T-helper 1 cell treated with Interleukin-12 subunit alpha and Interleukin-12 subunit beta and Interleukin-4 antibody, amounts not matched to agents 30 ng/mL and 1 ng/mL, for 36 hours (primary cell): ENCODE data around the gene CYB5R3. TPM values are rescaled to one million over a fixed set of nuclear protein-coding genes. Genes with fewer than 3 reads are reported as not detected.
"Not testable (repeated sequence)": the region's sequence is repeated elsewhere in the genome, so short reads cannot be mapped to it uniquely, and the experiment has no call there.

Source experiments
- intact Hi-C: fragments of 100-400 bp; cut with micrococcal nuclease; formaldehyde crosslinking; loops from one replicate; pipeline ENCODE4 v1.15.1; 2024
- total RNA-seq: library from RNA; stranded (reverse); gene quantifications from 2 replicates; pipeline ENCODE4 v1.2.3, GENCODE V29; 2022

CYB5R3 gene
- total RNA-seq, 1 donor from 2014 or later: 65.8 TPM

DNA sequence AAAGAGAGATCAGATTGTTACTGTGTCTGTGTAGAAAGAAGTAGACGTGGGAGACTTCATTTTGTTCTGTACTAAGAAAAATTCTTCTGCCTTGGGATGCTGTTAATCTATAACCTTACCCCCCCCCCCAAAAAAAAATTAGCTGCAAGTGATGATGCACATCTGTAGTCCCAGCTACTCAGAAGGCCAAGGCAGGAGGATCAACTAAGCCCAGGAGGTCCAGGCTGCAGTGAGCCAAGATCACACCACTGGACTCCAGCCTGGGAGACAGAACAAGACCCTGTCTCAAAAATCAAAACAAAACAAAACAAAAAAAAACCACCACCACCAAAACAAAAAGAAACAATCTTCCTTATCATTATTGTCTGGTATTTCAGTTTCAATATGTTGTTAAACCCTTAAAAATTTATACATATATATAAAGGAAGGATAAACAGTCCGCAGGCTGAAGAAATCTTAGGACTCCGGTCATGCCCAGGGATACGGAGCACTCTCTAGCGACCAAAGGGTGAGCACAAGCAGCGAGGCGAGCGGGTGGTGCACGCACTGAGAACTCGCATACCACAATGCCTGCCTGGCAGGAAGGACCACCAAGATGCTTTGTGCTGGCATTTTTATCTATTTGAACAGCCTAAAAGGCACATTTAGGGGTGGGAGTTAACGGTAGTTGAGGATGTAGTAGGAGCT lies 40.9 kb downstream of the CYB5R3 start:
- intact Hi-C loops: no loop called here

DNA sequence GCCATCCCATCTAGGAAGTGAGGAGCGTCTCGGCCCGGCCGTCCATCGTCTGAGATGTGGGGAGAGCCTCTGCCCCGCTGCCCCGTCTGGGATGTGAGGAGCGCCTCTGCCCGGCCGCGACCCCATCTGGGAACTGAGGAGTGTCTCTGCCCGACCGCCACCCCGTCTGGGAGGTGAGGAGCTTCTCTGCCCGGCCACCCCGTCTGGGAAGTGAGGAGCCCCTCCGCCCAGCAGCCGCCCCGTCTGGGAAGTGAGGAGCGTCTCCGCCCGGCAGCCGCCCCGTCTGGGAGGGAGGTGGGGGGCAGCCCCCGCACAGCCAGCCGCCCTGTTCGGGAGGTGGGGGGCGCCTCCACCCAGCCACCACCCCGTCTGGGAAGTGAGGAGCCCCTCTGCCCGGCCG lies 41.6 kb downstream of the CYB5R3 start:
- intact Hi-C loops: not testable (repeated sequence)

GRCh38 chr22:42604403-42604802 lies 44.8 kb downstream of the CYB5R3 start:
- intact Hi-C loops: no loop called here

- intact Hi-C loops: no loop called here
Observed at GRCh38 chr22:42603427-42603826, 45.8 kb downstream of the CYB5R3 start.

DNA sequence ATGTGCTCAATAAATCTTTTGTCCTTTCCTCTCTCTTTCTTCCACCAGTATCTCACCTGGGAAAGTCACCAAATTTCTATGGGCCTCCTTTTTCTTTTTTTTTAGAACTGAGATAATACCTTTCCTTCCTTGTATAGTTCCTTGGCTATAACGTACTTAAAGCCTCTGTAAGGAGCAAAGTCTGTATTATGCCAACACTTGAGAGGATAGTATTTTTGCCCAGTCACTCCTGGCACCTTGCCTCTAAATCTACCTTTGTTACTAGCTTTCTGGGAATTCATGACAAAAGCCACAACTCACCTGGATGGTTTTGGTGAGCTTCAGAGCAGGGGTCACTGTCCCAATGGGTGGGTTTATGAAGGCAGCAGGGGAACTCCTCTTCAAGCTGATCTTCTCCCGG lies 46.7 kb downstream of the CYB5R3 start:
- intact Hi-C loops: no loop called here

DNA sequence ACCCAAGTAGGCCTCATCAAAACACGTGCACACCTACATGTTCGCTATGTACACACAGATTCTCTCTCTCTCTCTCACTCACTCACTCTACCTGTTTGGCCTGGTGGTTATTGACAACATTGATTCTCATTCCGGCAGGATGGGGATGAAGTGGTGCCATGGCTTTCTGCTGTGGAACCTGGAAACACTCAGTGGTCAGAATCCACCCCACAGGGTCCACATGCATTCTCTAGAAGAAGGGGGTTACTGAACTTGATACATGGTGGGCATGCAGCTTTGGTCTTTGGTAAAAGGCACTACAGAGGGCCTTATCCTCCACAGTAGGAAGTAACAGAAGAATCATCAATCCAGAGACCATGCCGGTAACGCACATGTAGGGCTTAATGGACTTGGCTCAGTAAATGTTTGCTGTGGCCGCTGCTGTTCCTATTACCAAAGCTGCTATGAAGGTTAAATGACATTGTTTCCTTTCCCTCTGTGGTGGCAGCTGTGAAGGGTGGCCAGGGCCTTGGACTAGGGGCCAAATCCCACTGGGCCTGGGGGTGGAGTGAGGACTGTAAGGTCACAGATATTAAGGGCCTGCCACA lies 47.2 kb downstream of the CYB5R3 start:
- intact Hi-C loops: no loop called here

GRCh38 chr22:42596863-42597530 lies 52.2 kb downstream of the CYB5R3 start:
- intact Hi-C loops: no loop called here

- intact Hi-C loops: no loop called here
Observed at GRCh38 chr22:42596336-42596735, 52.9 kb downstream of the CYB5R3 start.

DNA sequence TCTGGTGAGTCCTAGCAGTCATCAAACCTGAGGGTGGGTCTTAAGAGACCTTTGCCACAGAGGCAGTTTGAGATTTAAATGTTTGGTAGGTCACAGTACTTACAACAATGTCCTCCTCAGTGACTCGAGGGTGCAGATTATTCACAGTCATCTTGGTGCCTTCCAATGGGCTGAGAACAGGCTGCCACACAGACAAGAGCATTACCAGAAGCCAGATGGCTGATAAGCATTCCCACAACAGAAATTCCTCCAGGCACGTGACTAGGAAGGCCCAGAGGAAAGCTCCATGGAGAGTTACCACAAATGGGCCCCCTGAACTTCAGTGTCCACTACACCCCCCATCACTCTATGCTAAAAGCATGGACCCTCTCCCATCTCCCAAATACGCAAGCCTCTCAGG lies 53.8 kb downstream of the CYB5R3 start:
- intact Hi-C loops: no loop called here

- intact Hi-C loops: no loop called here
Observed at GRCh38 chr22:42591987-42592386, 57.2 kb downstream of the CYB5R3 start.

GRCh38 chr22:42587588-42588175 lies 61.5 kb downstream of the CYB5R3 start:
- intact Hi-C loops: no loop called here

DNA sequence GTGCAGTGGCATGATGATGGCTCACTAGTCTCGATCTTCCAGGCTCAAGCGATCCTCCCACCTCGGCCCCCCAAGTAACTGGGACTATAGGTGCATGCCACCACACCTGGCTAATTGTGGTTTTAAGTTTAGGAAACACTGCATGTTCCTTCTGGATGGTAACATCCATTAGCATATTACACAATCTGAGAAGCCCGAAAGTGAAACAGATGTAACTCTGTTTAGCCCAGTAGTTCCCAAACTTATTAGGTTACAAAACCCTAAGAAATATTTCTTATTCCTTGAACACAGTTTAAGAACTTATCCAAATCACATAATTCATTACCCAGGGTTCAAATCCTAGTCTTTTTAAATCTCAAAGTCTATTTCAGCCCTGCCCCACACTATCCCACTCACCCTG lies 62.8 kb downstream of the CYB5R3 start:
- intact Hi-C loops: no loop called here

DNA sequence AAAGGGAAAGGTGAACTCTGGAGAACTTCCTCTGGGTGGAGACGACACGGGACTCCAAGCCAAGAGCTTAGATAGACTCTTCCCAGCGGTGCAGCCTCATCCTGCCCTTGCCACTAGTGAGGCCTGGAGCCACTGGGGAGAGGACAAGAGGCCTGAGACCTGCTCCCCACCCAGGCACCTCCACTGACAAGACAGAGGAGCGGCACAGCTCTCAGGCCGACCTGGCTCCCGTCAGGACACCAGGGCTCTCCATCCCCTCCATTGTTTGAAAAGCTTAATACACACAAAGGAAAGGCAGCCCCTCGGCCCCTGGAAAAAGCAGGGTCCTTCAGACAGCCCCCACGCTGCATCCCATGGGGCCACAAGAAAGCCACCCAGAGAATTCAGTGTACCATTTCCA lies 64.1 kb downstream of the CYB5R3 start:
- intact Hi-C loops: no loop called here

DNA sequence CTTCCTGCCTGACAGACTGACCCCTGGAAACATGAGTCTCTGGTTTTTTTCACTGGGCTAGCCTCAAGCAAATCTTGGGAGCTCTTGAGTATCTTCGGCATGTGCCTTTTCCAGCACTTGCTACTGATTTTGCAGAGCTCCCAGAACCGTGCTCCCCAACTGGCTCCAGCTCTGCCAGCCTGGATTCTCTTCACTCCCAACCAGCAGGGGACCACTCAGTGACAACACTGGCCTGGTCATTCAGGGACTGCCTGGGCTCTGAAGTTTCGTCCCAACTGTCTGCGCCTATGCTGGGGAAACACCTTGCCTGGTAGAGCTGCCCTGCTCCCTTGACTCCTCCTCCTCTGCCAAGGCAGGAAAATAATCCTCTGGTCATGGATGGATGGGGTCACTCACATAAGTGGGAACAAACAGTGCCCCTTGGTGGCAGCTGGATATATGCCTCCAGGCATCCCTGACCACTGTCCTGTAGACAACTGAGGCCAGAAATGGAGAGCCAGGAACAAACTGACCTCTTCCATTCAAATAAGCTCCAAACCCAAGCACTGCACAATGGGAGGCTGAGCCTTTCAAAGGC lies 64.7 kb downstream of the CYB5R3 start:
- intact Hi-C loops: no loop called here

DNA sequence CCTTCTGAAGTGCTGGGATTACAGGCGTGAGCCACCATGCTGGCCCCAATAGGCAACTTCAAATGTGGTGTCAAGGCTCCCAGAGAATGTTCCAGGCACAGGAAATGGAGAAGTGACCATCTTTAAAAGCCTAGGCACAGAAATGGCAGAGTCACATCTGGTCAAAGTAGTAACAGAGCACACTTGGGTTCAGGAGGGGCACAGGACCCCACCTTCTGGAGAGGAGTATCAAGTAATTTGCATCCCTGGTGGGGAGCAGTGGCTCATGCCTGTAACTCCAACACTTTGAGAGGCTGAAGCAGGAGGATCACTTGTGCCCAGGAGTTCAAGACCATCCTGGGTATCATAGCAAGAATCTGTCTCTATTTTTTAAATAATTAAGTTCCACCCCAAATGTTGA lies 66.2 kb downstream of the CYB5R3 start:
- intact Hi-C loops: loop anchor here (1.0 to 2.0 kb wide), 4 partner anchors 30 to 274 kb away; partner anchors contain the start of genes ARFGAP3, POLDIP3 and SERHL2

DNA sequence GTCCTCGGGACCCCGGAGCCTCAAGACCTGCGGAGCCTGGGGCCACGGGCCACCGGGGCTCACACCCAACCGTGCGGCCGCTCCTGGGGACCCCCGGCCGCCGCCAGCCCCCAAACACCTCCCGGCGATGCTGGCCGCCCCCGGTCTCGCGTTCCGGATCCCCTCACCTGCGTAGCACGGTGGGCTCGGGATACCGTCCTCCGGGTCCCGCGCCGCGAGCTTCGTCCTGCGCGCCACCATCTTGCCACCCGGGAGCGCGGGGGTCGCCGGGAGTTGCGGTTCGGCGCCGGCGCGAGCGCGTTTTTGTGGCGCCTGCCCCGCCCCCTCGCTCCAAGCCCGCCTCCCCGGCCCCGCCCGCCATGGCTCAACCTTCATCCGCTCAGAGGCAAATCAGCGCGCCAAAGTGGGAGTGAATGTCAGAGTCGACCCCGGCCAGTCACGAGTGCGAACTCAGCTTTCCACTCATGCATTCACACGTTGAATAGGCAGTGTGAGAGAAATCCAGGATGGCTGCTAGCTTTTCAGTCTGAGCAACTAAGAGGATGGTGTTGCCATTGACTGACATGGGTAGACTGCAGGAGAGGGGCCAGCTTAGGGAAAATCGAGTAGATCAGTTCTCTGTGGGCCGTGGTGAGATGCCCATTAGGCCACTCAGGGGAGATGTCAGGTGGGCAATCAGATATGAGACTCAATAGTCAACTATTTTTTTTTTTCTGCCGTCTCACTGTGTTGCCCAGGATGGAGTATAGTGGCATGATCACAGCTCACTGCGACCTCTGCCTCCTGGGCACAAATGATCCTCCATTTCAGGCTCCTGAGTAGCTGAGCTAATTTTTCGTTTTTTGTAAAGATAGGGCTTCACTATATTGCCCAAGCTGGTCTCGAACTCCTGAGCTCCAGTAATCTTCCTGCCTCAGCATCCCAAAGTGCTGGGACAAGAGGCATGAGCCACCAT lies 67.2 kb downstream of the CYB5R3 start:
- intact Hi-C loops: loop anchor here (1.0 to 2.0 kb wide), 4 partner anchors 29 to 275 kb away; partner anchors contain the start of genes ARFGAP3, POLDIP3 and SERHL2

GRCh38 chr22:42581194-42581761 lies 67.9 kb downstream of the CYB5R3 start:
- intact Hi-C loops: not testable (repeated sequence)

- intact Hi-C loops: not testable (repeated sequence)
Observed at GRCh38 chr22:42580040-42580439, 69.2 kb downstream of the CYB5R3 start.

DNA sequence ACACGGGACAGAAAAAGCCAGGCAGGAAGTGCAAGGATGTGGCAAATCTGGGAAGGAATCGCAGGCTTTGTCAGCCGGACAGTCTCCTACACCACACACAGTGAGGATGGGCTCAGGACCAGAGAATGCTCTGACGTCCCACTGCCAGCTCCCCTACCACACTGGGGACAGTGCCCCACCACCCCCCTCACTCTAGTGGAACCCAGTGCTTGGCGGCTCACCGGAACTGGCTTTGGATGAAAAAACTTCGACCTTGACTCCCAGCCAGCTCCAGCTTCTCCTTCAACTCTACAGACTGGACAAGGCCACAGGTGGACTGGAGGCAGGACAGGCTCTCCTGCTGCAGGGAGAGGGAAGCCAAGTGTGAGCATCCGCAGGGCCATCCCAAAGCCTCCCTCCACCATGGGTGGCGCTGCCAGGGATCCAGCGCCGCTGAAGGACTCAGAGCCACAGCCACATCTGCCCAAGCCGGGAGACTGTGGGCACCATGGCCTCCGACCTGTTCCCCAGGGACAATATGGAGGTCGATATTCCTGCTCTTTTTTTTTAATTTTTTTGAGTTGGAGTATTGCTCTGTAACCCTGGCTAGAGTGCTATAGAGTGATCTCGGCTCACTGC lies 71.5 kb downstream of the CYB5R3 start:
- intact Hi-C loops: no loop called here

GRCh38 chr22:42577141-42577540 lies 72.1 kb downstream of the CYB5R3 start:
- intact Hi-C loops: not testable (repeated sequence)
